Trophoblast cell (in vitro differentiated cells and primary cell): ENCODE results near the gene PER3.
A peak's percentile ranks its signal among the peaks of the same experiment; 100 is the strongest.

ENCODE experiments used
- DNase-seq, 2 donors: peaks; one replicate each; pipeline ENCODE4 v3.0.0-alpha.2; 2016
- H2AFZ ChIP-seq: 2 replicates; pipeline ENCODE4 v1.6.1; 2013; ENCODE audit warnings: low read length, moderate library complexity, mild to moderate bottlenecking; ENCODE audit not compliant: insufficient read depth, poor library complexity
- H2AK5ac ChIP-seq: 2 replicates; pipeline ENCODE4 v1.6.1; 2013; ENCODE audit warnings: mild to moderate bottlenecking, low read length
- H2BK120ac ChIP-seq: 2 replicates; pipeline ENCODE4 v1.6.1; 2013; ENCODE audit warnings: low read length, mild to moderate bottlenecking, moderate library complexity; ENCODE audit not compliant: insufficient read depth, poor library complexity
- H2BK12ac ChIP-seq: 2 replicates; pipeline ENCODE4 v1.6.1; 2013; ENCODE audit warnings: mild to moderate bottlenecking, low read length, moderate library complexity
- H2BK5ac ChIP-seq: 2 replicates; pipeline ENCODE4 v1.6.1; 2013; ENCODE audit warnings: low read length, low read depth, moderate library complexity, mild to moderate bottlenecking; ENCODE audit not compliant: poor library complexity
- H3K14ac ChIP-seq: 2 replicates; pipeline ENCODE4 v1.6.1; 2013; ENCODE audit warnings: mild to moderate bottlenecking, low read length
- H3K18ac ChIP-seq: 2 replicates; pipeline ENCODE4 v1.6.1; 2013; ENCODE audit warnings: mild to moderate bottlenecking, low read length
- H3K23ac ChIP-seq: 2 replicates; pipeline ENCODE4 v1.6.1; 2013; ENCODE audit warnings: low read length
- H3K27ac ChIP-seq: 2 replicates; pipeline ENCODE4 v1.5.1; 2013; ENCODE audit warnings: low read depth, mild to moderate bottlenecking, inconsistent platforms, low read length, moderate library complexity
- H3K27me3 ChIP-seq: 2 replicates; pipeline ENCODE4 v1.6.1; 2013; ENCODE audit warnings: inconsistent platforms, mild to moderate bottlenecking, low read length, moderate library complexity; ENCODE audit not compliant: insufficient read depth
- H3K36me3 ChIP-seq, 2 experiments: 1 replicate in 1 of 2; 2 replicates in 1 of 2; pipeline ENCODE4 v1.6.1; 2013; ENCODE audit warnings: low read length in 2 of 2, mild to moderate bottlenecking in 2 of 2, moderate library complexity in 1 of 2; ENCODE audit not compliant: insufficient read depth in 2 of 2, control insufficient read depth in 1 of 2
- H3K4ac ChIP-seq: 2 replicates; pipeline ENCODE4 v1.6.1; 2013; ENCODE audit warnings: low read depth, mild to moderate bottlenecking, low read length, moderate library complexity
- H3K4me1 ChIP-seq, 2 experiments: 1 replicate in 1 of 2; 2 replicates in 1 of 2; pipeline ENCODE4 v1.6.1; 2013; ENCODE audit warnings: low read length in 2 of 2, mild to moderate bottlenecking in 2 of 2, moderate library complexity in 1 of 2; ENCODE audit not compliant: insufficient read depth in 2 of 2, control insufficient read depth in 1 of 2
- H3K4me2 ChIP-seq: 2 replicates; pipeline ENCODE4 v1.6.1; 2013; ENCODE audit warnings: inconsistent platforms, mild to moderate bottlenecking, low read length, moderate library complexity
- H3K4me3 ChIP-seq: 2 replicates; pipeline ENCODE4 v1.5.1; 2013; ENCODE audit warnings: mild to moderate bottlenecking, low read depth, low read length, inconsistent platforms
- H3K79me1 ChIP-seq: one replicate; pipeline ENCODE4 v1.6.1; 2013; ENCODE audit warnings: low read length
- H3K79me2 ChIP-seq: 2 replicates; pipeline ENCODE4 v1.6.1; 2013; ENCODE audit warnings: low read length, mild to moderate bottlenecking; ENCODE audit not compliant: control insufficient read depth, insufficient read depth, poor library complexity
- H3K9ac ChIP-seq: 2 replicates; pipeline ENCODE4 v1.6.1; 2013; ENCODE audit warnings: mild to moderate bottlenecking, low read length
- H3K9me3 ChIP-seq: 2 replicates; pipeline ENCODE4 v1.6.1; 2013; ENCODE audit warnings: low read depth, mild to moderate bottlenecking, control low read depth, inconsistent platforms, low read length; ENCODE audit not compliant: insufficient read depth
- H4K12ac ChIP-seq: 2 replicates; pipeline ENCODE4 v1.6.1; 2013; ENCODE audit warnings: low read depth, mild to moderate bottlenecking, low read length, moderate library complexity
- H4K8ac ChIP-seq: 2 replicates; pipeline ENCODE4 v1.6.1; 2013; ENCODE audit warnings: low read depth, mild to moderate bottlenecking, low read length, moderate library complexity
- H4K91ac ChIP-seq: one replicate; pipeline ENCODE4 v1.6.1; 2013; ENCODE audit warnings: low read depth, mild to moderate bottlenecking, low read length, moderate library complexity
- WGBS: extraction: QIAGEN DNeasy Blood & Tissue Kit; methylation state at CpG from one replicate; pipeline ENCODE4 v1.1.7; 2013; ENCODE audit warnings: missing lambda C conversion rate; ENCODE audit not compliant: insufficient read length, insufficient coverage; ENCODE audit errors: extremely low coverage; 5-methylcytosine and 5-hydroxymethylcytosine counted together

PER3 gene

GRCh38 chr1:7777591-7777990 lies 6.5 kb upstream of the PER3 start:
- Histone ChIP-seq H2BK120ac (no peak overlapping the region), H3K79me1 (no peaks in the 10 kb centered on the region), H3K18ac (no peak overlapping the region), H4K8ac (no peak overlapping the region), H3K79me2 (no peaks in the 10 kb centered on the region), H3K14ac (no peak overlapping the region), H3K27me3 (no peaks in the 10 kb centered on the region), H3K4me2 (no peak overlapping the region), H3K23ac (no peak overlapping the region), H3K4me3 (peak overlapping the region; percentile 34), H2BK12ac (no peak overlapping the region), H2AK5ac (no peak overlapping the region), H2AFZ (no peak overlapping the region), H2BK5ac (no peak overlapping the region), H3K9ac (no peak overlapping the region), H3K9me3 (no peaks in the 10 kb centered on the region), H3K4me1 (no peaks in the 10 kb centered on the region), H4K91ac (no peak overlapping the region), H3K4ac (no peak overlapping the region), H3K27ac (no peak overlapping the region), H4K12ac (no peak overlapping the region), H3K36me3 (peaks cover 13 to 27% of the 10 kb centered on the region in 2 experiments)
- no CpG with 5 or more reads among the region's 3 CpGs for WGBS
- DNase-seq = no peak

GRCh38 chr1:7778133-7778628 lies 5.9 kb upstream of the PER3 start:
- no peak overlapping the region for H2AK5ac ChIP-seq
- H3K79me2 ChIP-seq = no peaks in the 10 kb centered on the region
- peaks cover under 1% of the 10 kb centered on the region for H3K79me1 ChIP-seq
- H3K4me2 ChIP-seq = no peak overlapping the region
- no peak overlapping the region for H3K23ac ChIP-seq
- H4K12ac ChIP-seq = no peak overlapping the region
- H3K4me3 ChIP-seq = no peak overlapping the region
- H3K18ac ChIP-seq = no peak overlapping the region
- H3K36me3 ChIP-seq = peaks cover 13 to 27% of the 10 kb centered on the region in 2 experiments
- no peaks in the 10 kb centered on the region for H3K9me3 ChIP-seq
- no peak overlapping the region for H4K8ac ChIP-seq
- no peak overlapping the region for H2AFZ ChIP-seq
- no peak overlapping the region for H2BK120ac ChIP-seq
- H3K9ac ChIP-seq = no peak overlapping the region
- H3K14ac ChIP-seq = no peak overlapping the region
- no CpG with 5 or more reads among the region's 4 CpGs for WGBS
- H4K91ac ChIP-seq = no peak overlapping the region
- no peak overlapping the region for H2BK12ac ChIP-seq
- H3K4me1 ChIP-seq = peaks cover 2 to 4% of the 10 kb centered on the region in 2 experiments
- H3K27ac ChIP-seq = no peak overlapping the region
- H3K27me3 ChIP-seq = no peaks in the 10 kb centered on the region
- DNase-seq = no peak
- H2BK5ac ChIP-seq = no peak overlapping the region
- H3K4ac ChIP-seq = no peak overlapping the region

- Histone ChIP-seq H4K91ac (no peak overlapping the region), H3K9ac (no peak overlapping the region), H3K79me2 (peaks cover 2% of the 10 kb centered on the region), H3K14ac (no peak overlapping the region), H3K79me1 (peaks cover 6% of the 10 kb centered on the region), H2AK5ac (no peak overlapping the region), H3K27ac (no peak overlapping the region), H2BK120ac (no peak overlapping the region), H3K4me3 (no peak overlapping the region), H4K8ac (no peak overlapping the region), H4K12ac (no peak overlapping the region), H3K18ac (no peak overlapping the region), H3K27me3 (peaks cover 3% of the 10 kb centered on the region), H3K23ac (no peak overlapping the region), H3K4me1 (peaks cover 5 to 8% of the 10 kb centered on the region in 2 experiments), H3K36me3 (peaks cover 13 to 25% of the 10 kb centered on the region in 2 experiments), H2BK5ac (no peak overlapping the region), H3K9me3 (peaks cover 5% of the 10 kb centered on the region), H3K4ac (no peak overlapping the region), H2BK12ac (no peak overlapping the region), H3K4me2 (no peak overlapping the region), H2AFZ (no peak overlapping the region)
- peak in 1 of 2 donors; percentile 57 for DNase-seq
- no CpG with 5 or more reads among the region's 9 CpGs for WGBS
Measured at GRCh38 chr1:7780976-7781375, 3.1 kb upstream of the PER3 start.

GRCh38 chr1:7781501-7781900 lies 2.6 kb upstream of the PER3 start:
- no peak overlapping the region for H2AK5ac ChIP-seq
- H2BK12ac ChIP-seq = no peak overlapping the region
- WGBS = no CpG with 5 or more reads among the region's 7 CpGs

More at GRCh38 chr1:7781501-7781900, 2.6 kb upstream of the PER3 start:
- no peak for DNase-seq
- Histone ChIP-seq H3K36me3 (peaks cover 13 to 25% of the 10 kb centered on the region in 2 experiments), H3K14ac (no peak overlapping the region), H2BK120ac (no peak overlapping the region), H3K23ac (no peak overlapping the region), H4K12ac (no peak overlapping the region), H4K91ac (no peak overlapping the region), H3K4ac (no peak overlapping the region), H3K4me2 (no peak overlapping the region), H3K79me1 (peaks cover 6% of the 10 kb centered on the region), H3K9ac (no peak overlapping the region), H3K27ac (no peak overlapping the region), H3K79me2 (peaks cover 2% of the 10 kb centered on the region), H3K4me1 (peaks cover 5 to 8% of the 10 kb centered on the region in 2 experiments), H2BK5ac (no peak overlapping the region), H3K9me3 (peaks cover 5% of the 10 kb centered on the region), H3K18ac (no peak overlapping the region), H3K27me3 (peaks cover 3% of the 10 kb centered on the region), H2AFZ (no peak overlapping the region), H3K4me3 (no peak overlapping the region), H4K8ac (no peak overlapping the region)
